ENCODE measurements around the gene DPP9. TPM values are rescaled to one million over a fixed set of nuclear protein-coding genes. Genes with fewer than 3 reads are reported as not detected.
A peak's percentile ranks its signal among the peaks of the same experiment; 100 is the strongest.

DPP9 gene
- total and polyA plus RNA-seq, 2 of the 13 experiments (the other 11 are each of a cell fraction or from before 2014, with no cell fraction given), result 8.4 to 25.8 TPM

- no peak for TF ChIP-seq FLYWCH1 (CRISPR knock-in tag; IDR thresholded peaks at IDR 0.05)
- 0 out of 2 replicates have a peak, but pooled peaks have one; percentile 9 for TF ChIP-seq SP5 (CRISPR knock-in tag; IDR thresholded peaks at IDR 0.05; ENCODE audit: borderline replicate concordance, low read depth)
- TF ChIP-seq CREM (IDR thresholded peaks at IDR 0.05), result 0 out of 2 replicates have a peak, but pooled peaks have one; percentile 30
- no peak for TF ChIP-seq CREM (CRISPR knock-in tag; IDR thresholded peaks at IDR 0.05)
- TF ChIP-seq SIN3A (IDR thresholded peaks at IDR 0.05; ENCODE audit: borderline replicate concordance, low read depth, low read length), result peak; percentile 44; the same call in 1 of the 2 replicates
- no peak for TF ChIP-seq ZNF101 (CRISPR knock-in tag; IDR thresholded peaks at IDR 0.05; ENCODE audit: borderline replicate concordance, low read depth)
- TF ChIP-seq ZMYM3 (CRISPR knock-in tag; IDR thresholded peaks at IDR 0.05), result 0 out of 2 replicates have a peak, but pooled peaks have one; percentile 42
- TF ChIP-seq HDAC2 (CRISPR knock-in tag; IDR thresholded peaks at IDR 0.05), result 0 out of 2 replicates have a peak, but pooled peaks have one; percentile 27
- peak; percentile 76 for TF ChIP-seq ZNF770 (CRISPR knock-in tag; IDR thresholded peaks at IDR 0.05)
- no peak for TF ChIP-seq ZNF205 (CRISPR knock-in tag; IDR thresholded peaks at IDR 0.05)
- TF ChIP-seq ELF1 (CRISPR knock-in tag; IDR thresholded peaks at IDR 0.05), result no peak; the same call in 1 of the 2 replicates
- no peak for TF ChIP-seq ZNF549 (CRISPR knock-in tag; IDR thresholded peaks at IDR 0.05)
- no peak for TF ChIP-seq WIZ (CRISPR knock-in tag; IDR thresholded peaks at IDR 0.05)
- no peak for TF ChIP-seq CBX5 (CRISPR knock-in tag; IDR thresholded peaks at IDR 0.05; ENCODE audit: borderline replicate concordance)
- TF ChIP-seq PITX1 (CRISPR knock-in tag; IDR thresholded peaks at IDR 0.05), result no peak
- TF ChIP-seq ZNF629 (CRISPR knock-in tag; conservative IDR thresholded peaks at IDR 0.05), result peak; percentile 57
- no peak for TF ChIP-seq ZNF570 (CRISPR knock-in tag; IDR thresholded peaks at IDR 0.05; ENCODE audit: borderline replicate concordance)
- no peak for TF ChIP-seq RFX5 (IDR thresholded peaks at IDR 0.05; ENCODE audit: low read depth, low read length)
- no peak for TF ChIP-seq NCOR1 (IDR thresholded peaks at IDR 0.05; ENCODE audit: borderline replicate concordance, low read length)
- no peak for TF ChIP-seq ZNF781 (CRISPR knock-in tag; IDR thresholded peaks at IDR 0.05; ENCODE audit: borderline replicate concordance, not compliant biosample characterization)
- TF ChIP-seq NFYC (CRISPR knock-in tag; IDR thresholded peaks at IDR 0.05), result peak; percentile 86
- no peak for TF ChIP-seq MTA3 (CRISPR knock-in tag; IDR thresholded peaks at IDR 0.05)
- TF ChIP-seq ZBTB4 (CRISPR knock-in tag; IDR thresholded peaks at IDR 0.05; ENCODE audit: borderline replicate concordance), result no peak
- no peak for TF ChIP-seq TEF (CRISPR knock-in tag; IDR thresholded peaks at IDR 0.05)
- TF ChIP-seq ATF3 (CRISPR knock-in tag; IDR thresholded peaks at IDR 0.05), result no peak
- no peak for TF ChIP-seq ZNF256 (CRISPR knock-in tag; conservative IDR thresholded peaks at IDR 0.05)
Observed at GRCh38 chr19:4638828-4639530, 84.7 kb downstream of the DPP9 start, which contains the start of gene TNFAIP8L1 (continued).
